Measurements from ENCODE around the gene SLC6A6. TPM values are rescaled to one million over a fixed set of nuclear protein-coding genes. Genes with fewer than 3 reads are reported as not detected.

The SLC6A6 gene
- total RNA-seq, 2 experiments from 2014 or later = 39.8 to 42.6 TPM

DNA sequence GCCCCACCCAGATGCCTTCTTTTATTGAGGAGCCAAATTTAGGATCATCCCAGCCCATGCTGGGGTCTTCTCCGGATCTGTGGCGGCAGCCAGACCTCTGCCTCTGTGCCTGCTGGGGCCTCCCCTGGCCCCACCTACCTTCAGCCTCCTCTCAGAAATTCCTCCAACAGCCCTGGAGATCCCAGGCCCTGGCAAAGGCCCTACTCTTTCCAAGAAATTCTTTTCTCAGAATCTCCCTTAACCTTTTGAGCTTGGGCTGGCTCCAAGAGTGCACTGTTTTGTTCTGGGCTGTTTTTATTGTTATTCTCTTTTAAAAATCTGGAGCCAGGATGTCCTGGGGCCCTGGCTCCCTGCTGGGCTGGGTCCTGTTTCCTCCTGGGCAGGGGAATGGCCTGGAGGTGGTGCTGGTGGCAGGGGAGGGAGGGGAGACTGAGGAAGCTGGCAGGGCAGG is 79.9 kb downstream of the SLC6A6 start:
- no peak overlapping the region for H3K27ac Mint-ChIP-seq
- no peaks in the 10 kb centered on the region for H3K27me3 Mint-ChIP-seq
- DNase-seq = no peak
- POLR2A ChIA-PET = interaction anchor here (0.5 kb wide), 1 partner anchor 45 kb away, joined by 3 read pairs; no protein-coding TSS in a partner anchor
- no peak for ATAC-seq (ENCODE audit: low read depth)
- no peaks in the 10 kb centered on the region for H3K4me1 Mint-ChIP-seq
- H3K4me3 Mint-ChIP-seq = no peak overlapping the region
- H3K9me3 Mint-ChIP-seq = no peaks in the 10 kb centered on the region
- H3K36me3 Mint-ChIP-seq = peaks cover 5% of the 10 kb centered on the region

- Mint-ChIP-seq H3K27ac (peak overlapping the region; percentile 36), H3K4me3 (no peak overlapping the region), H3K27me3 (no peaks in the 10 kb centered on the region), H3K36me3 (peaks cover 3% of the 10 kb centered on the region), H3K4me1 (no peaks in the 10 kb centered on the region), H3K9me3 (no peaks in the 10 kb centered on the region)
- POLR2A ChIA-PET = no interaction called here
- ATAC-seq (ENCODE audit: low read depth) (no peak), DNase-seq (no peak)
Observed at GRCh38 chr3:14483286-14483685, 80.9 kb downstream of the SLC6A6 start.

DNA sequence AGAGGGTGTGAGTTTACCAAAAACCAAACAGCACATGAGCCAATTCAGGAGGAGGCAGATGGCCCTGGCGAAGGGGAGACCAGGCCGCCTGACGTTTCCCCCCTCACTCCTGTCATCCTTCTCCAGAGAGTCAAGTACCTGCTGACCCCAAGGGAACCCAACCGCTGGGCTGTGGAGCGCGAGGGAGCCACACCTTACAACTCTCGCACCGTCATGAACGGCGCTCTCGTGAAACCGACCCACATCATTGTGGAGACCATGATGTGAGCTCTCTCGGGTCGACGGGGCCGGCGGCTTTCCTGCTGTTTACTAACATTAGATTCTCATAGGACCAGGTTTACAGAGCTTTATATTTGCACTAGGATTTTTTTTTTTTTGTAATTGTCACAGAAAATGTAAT is 82.3 kb downstream of the SLC6A6 start:
- no peak for DNase-seq
- no peaks in the 10 kb centered on the region for H3K27me3 Mint-ChIP-seq
- ATAC-seq (ENCODE audit: low read depth) = no peak
- POLR2A ChIA-PET = no interaction called here
- no peak overlapping the region for H3K27ac Mint-ChIP-seq
- no peaks in the 10 kb centered on the region for H3K9me3 Mint-ChIP-seq
- peaks cover 1% of the 10 kb centered on the region for H3K36me3 Mint-ChIP-seq
- no peaks in the 10 kb centered on the region for H3K4me1 Mint-ChIP-seq
- no peak overlapping the region for H3K4me3 Mint-ChIP-seq

GRCh38 chr3:14485981-14486380 is 83.6 kb downstream of the SLC6A6 start:
- DNase-seq = no peak
- peaks cover 1% of the 10 kb centered on the region for H3K36me3 Mint-ChIP-seq
- peaks cover 2% of the 10 kb centered on the region for H3K4me1 Mint-ChIP-seq
- no peak overlapping the region for H3K4me3 Mint-ChIP-seq
- no peaks in the 10 kb centered on the region for H3K27me3 Mint-ChIP-seq
- no peak for ATAC-seq (ENCODE audit: low read depth)
- no peak overlapping the region for H3K27ac Mint-ChIP-seq
- POLR2A ChIA-PET = no interaction called here
- H3K9me3 Mint-ChIP-seq = no peaks in the 10 kb centered on the region

DNA sequence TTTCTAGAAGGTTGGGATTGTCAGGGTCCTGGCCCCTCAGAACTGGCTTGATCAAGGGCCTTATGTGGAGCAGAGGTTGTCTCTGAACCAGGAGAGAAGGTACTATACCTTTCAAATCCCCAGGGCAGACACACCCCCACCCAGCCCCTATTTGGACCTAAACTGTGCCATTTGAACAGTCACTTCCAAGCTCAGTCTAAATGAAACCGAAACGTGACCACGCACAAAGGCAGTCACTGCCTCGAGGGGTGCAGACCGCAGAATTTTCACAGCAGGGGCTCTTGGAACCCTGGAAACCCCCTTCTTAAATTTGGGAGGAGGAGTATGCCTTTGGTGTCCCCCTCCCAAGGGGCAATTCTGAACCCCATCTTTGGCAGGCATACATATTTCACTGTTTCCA is 84.1 kb downstream of the SLC6A6 start:
- Mint-ChIP-seq H3K36me3 (peaks cover 1% of the 10 kb centered on the region), H3K9me3 (no peaks in the 10 kb centered on the region), H3K4me3 (no peak overlapping the region), H3K27me3 (no peaks in the 10 kb centered on the region), H3K4me1 (peaks cover 2% of the 10 kb centered on the region), H3K27ac (no peak overlapping the region)
- DNase-seq (no peak), ATAC-seq (ENCODE audit: low read depth) (no peak)
- POLR2A ChIA-PET = no interaction called here

DNA sequence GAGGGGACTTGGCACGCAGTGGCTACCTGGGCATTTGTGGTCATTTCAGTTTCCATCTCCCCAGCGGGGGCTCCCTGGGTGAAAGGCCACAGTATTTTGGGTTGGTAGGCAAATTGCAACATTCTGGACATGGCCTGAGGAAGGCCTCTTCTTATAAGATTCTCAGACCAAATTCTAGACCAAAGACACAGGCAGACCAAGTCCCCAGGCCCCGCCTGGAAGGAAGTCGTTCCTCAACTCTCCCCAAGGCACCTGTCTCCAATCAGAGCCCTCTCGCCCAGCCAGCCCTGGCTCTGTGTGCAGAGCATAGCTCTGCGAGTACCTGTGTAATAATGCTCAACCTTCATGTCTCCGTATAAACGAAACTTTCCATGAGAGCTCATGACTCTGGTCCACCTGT is 84.7 kb downstream of the SLC6A6 start:
- ATAC-seq (ENCODE audit: low read depth) (no peak), DNase-seq (no peak)
- Mint-ChIP-seq H3K27me3 (no peaks in the 10 kb centered on the region), H3K36me3 (peaks cover 1% of the 10 kb centered on the region), H3K9me3 (no peaks in the 10 kb centered on the region), H3K27ac (no peak overlapping the region), H3K4me1 (peaks cover 2% of the 10 kb centered on the region), H3K4me3 (no peak overlapping the region)
- POLR2A ChIA-PET = no interaction called here

- no peaks in the 10 kb centered on the region for H3K27me3 Mint-ChIP-seq
- DNase-seq (no peak), ATAC-seq (ENCODE audit: low read depth) (no peak)
- H3K36me3 Mint-ChIP-seq = peaks cover 1% of the 10 kb centered on the region
- POLR2A ChIA-PET = no interaction called here
- peaks cover 2% of the 10 kb centered on the region for H3K4me1 Mint-ChIP-seq
- H3K27ac Mint-ChIP-seq = no peak overlapping the region
- no peaks in the 10 kb centered on the region for H3K9me3 Mint-ChIP-seq
- H3K4me3 Mint-ChIP-seq = no peak overlapping the region
Observed at GRCh38 chr3:14487821-14488220, 85.4 kb downstream of the SLC6A6 start.

- H3K27me3 Mint-ChIP-seq = no peaks in the 10 kb centered on the region
- no peak for DNase-seq
- ATAC-seq (ENCODE audit: low read depth) = no peak
- H3K4me3 Mint-ChIP-seq = no peak overlapping the region
- peaks cover 1% of the 10 kb centered on the region for H3K36me3 Mint-ChIP-seq
- H3K27ac Mint-ChIP-seq = peak overlapping the region; percentile 65
- no peaks in the 10 kb centered on the region for H3K9me3 Mint-ChIP-seq
- POLR2A ChIA-PET = interaction anchor here (1.1 kb wide), 1 partner anchor 86 kb away, joined by 3 read pairs; the partner anchor contains the start of gene SLC6A6
- H3K4me1 Mint-ChIP-seq = peaks cover 2% of the 10 kb centered on the region
Observed at GRCh38 chr3:14488286-14489041, 86.1 kb downstream of the SLC6A6 start.

- no peak for ATAC-seq (ENCODE audit: low read depth)
- no peaks in the 10 kb centered on the region for H3K27me3 Mint-ChIP-seq
- H3K36me3 Mint-ChIP-seq = no peaks in the 10 kb centered on the region
- POLR2A ChIA-PET = interaction anchor here (1.1 kb wide), 1 partner anchor 87 kb away, joined by 3 read pairs; the partner anchor contains the start of gene SLC6A6
- no peak overlapping the region for H3K4me3 Mint-ChIP-seq
- H3K9me3 Mint-ChIP-seq = no peaks in the 10 kb centered on the region
- no peak for DNase-seq
- no peak overlapping the region for H3K27ac Mint-ChIP-seq
- H3K4me1 Mint-ChIP-seq = peaks cover 2% of the 10 kb centered on the region
Observed at GRCh38 chr3:14489641-14490040, 87.2 kb downstream of the SLC6A6 start.

GRCh38 chr3:14490255-14490654 is 87.8 kb downstream of the SLC6A6 start:
- Mint-ChIP-seq H3K9me3 (no peaks in the 10 kb centered on the region), H3K36me3 (no peaks in the 10 kb centered on the region), H3K27me3 (no peaks in the 10 kb centered on the region), H3K4me1 (peaks cover 2% of the 10 kb centered on the region), H3K4me3 (no peak overlapping the region), H3K27ac (no peak overlapping the region)
- POLR2A ChIA-PET = no interaction called here
- DNase-seq (no peak), ATAC-seq (ENCODE audit: low read depth) (no peak)

DNA sequence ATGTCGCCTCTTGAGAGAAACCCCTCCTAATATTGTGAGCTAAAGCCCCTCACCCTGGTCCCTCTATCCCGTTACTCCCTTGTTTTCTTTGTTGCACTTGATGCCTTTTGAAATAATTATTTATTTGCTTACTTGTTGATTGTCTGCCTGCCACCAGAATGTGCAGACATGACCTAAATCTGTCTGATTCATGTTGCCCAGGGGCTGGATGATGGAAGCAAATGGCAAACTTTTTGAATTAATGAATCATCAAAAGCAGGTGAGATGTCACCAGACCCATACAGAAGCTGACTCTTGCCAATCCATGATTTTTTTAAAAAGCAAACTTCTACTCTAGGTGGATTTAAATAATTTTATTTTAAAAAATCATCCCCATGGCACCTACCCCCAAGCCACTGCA is 88.4 kb downstream of the SLC6A6 start:
- POLR2A ChIA-PET = no interaction called here
- no peaks in the 10 kb centered on the region for H3K36me3 Mint-ChIP-seq
- ATAC-seq (ENCODE audit: low read depth) (no peak), DNase-seq (no peak)
- H3K27me3 Mint-ChIP-seq = no peaks in the 10 kb centered on the region
- no peak overlapping the region for H3K4me3 Mint-ChIP-seq
- H3K27ac Mint-ChIP-seq = no peak overlapping the region
- no peaks in the 10 kb centered on the region for H3K9me3 Mint-ChIP-seq
- peaks cover 2% of the 10 kb centered on the region for H3K4me1 Mint-ChIP-seq

- ATAC-seq (ENCODE audit: low read depth) (no peak), DNase-seq (no peak)
- H3K27me3 Mint-ChIP-seq = no peaks in the 10 kb centered on the region
- H3K9me3 Mint-ChIP-seq = no peaks in the 10 kb centered on the region
- POLR2A ChIA-PET = no interaction called here
- no peak overlapping the region for H3K27ac Mint-ChIP-seq
- peaks cover 2% of the 10 kb centered on the region for H3K4me1 Mint-ChIP-seq
- H3K4me3 Mint-ChIP-seq = no peak overlapping the region
- H3K36me3 Mint-ChIP-seq = no peaks in the 10 kb centered on the region
Observed at GRCh38 chr3:14491396-14492190, 89.2 kb downstream of the SLC6A6 start.

- Mint-ChIP-seq H3K4me3 (no peak overlapping the region), H3K4me1 (peaks cover 2% of the 10 kb centered on the region), H3K27ac (no peak overlapping the region), H3K36me3 (no peaks in the 10 kb centered on the region), H3K27me3 (peaks cover 3% of the 10 kb centered on the region), H3K9me3 (no peaks in the 10 kb centered on the region)
- ATAC-seq (ENCODE audit: low read depth) (no peak), DNase-seq (no peak)
- POLR2A ChIA-PET = no interaction called here
Observed at GRCh38 chr3:14492948-14493881, 90.8 kb downstream of the SLC6A6 start.
